Omental fat pad (tissue), 4 donors: ENCODE data around the gene TMEM258. TPM values are rescaled to one million over a fixed set of nuclear protein-coding genes. Genes with fewer than 3 reads are reported as not detected.
A peak's percentile ranks its signal among the peaks of the same experiment; 100 is the strongest.

Experiments
- ATAC-seq: fragments of 150-250 bp; one replicate; pipeline ENCODE4 v1.9.1; 2016; ENCODE audit warnings: mild to moderate bottlenecking, moderate library complexity; ENCODE audit not compliant: low FRiP score
- DNase-seq: peaks from one replicate; pipeline ENCODE4 v3.0.0-alpha.2; 2019; ENCODE audit warnings: low spot score
- total RNA-seq, 4 donors: library from RNA; depleted of rRNA; stranded (reverse); fragments of >200 nt; gene quantifications; one replicate each; pipeline ENCODE4 v1.1.0, GENCODE V29; 2016
- TF ChIP-seq, protein P1 (sequence below), 3 donors: fragments of 450-650 bp; IDR thresholded peaks; one replicate each; pipeline ENCODE4 v1.5.1; 2016 to 2017; ENCODE audit warnings: antibody characterized with exemption in 3 of 3, mild to moderate bottlenecking in 3 of 3, moderate library complexity in 2 of 3

The TMEM258 gene
- total RNA-seq, 4 donors from 2014 or later: 27.9 to 52.6 (median 43.4) TPM

DNA sequence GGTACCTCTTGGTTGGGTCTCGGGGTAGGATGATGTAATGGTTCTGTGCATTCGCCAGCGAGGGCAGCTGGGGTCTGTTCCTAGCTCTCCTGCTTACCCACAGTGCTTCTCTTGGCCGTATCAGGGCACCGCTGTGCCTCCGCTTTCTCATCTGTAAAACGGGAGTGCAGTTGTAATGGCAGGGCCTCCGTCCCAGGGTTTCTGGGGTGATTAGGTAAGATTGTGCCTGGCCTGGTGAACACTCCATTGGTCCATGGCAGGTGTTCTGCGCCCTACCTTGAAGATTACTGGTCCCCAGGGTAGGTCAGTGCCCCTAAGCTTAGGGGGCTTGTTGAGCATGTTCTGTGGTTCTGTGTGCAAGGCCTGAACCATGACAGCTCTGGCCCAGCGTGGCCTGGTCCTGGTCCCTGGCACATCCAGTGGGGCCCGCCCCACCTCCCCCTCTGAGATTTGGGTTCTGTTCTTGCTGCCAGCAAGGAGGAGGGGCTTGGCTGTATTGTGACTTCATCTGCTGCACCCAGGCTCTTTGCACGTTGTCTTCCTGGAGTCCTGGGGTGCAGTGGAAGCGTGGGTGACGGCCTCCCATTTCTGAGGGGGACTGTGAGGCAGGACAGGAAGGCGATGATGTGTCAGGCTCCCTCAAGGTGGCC, 35.1 kb downstream of the TMEM258 start:
- TF ChIP-seq, protein P1, sequence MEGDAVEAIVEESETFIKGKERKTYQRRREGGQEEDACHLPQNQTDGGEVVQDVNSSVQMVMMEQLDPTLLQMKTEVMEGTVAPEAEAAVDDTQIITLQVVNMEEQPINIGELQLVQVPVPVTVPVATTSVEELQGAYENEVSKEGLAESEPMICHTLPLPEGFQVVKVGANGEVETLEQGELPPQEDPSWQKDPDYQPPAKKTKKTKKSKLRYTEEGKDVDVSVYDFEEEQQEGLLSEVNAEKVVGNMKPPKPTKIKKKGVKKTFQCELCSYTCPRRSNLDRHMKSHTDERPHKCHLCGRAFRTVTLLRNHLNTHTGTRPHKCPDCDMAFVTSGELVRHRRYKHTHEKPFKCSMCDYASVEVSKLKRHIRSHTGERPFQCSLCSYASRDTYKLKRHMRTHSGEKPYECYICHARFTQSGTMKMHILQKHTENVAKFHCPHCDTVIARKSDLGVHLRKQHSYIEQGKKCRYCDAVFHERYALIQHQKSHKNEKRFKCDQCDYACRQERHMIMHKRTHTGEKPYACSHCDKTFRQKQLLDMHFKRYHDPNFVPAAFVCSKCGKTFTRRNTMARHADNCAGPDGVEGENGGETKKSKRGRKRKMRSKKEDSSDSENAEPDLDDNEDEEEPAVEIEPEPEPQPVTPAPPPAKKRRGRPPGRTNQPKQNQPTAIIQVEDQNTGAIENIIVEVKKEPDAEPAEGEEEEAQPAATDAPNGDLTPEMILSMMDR (IDR thresholded peaks at IDR 0.05): no peak
- ATAC-seq: no peak
- no peak for DNase-seq

DNA sequence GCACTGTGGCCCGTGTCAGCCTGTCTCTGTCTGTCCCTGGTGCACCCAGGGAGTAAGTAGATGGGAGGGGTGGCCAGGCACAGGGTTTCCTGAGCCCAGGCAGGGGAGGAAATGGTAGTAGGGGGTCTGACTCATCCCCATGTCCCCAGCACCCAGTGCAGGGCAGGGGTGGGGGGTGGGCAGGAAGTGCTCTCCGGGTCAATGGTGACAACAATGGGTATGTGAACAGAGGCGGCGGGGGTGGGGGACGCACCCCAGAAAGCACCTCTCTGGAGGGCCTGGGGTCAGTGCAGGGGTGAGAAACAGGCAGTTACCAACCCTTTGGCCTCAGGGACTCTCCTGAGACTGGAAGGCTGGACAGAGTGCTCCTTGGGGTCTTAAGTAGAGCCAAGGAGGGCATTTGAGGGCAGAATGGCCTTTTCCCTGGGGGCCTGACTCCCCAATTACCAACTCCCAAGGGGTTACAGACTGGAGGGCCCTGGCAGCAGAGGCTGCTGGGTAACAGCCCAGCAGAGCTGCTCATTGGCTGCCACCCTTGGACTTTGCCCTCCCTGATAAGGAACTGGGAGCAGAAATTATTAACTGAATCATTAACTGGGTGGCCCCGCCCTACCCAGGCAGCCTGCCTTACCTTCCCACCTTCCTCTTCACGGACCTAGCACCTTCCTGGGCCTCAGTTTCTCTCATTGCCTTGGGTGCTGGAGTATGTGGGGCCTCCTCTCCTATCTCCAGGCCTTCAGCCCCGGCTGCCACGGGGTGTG, 35.8 kb downstream of the TMEM258 start:
- TF ChIP-seq, protein P1 (IDR thresholded peaks at IDR 0.05): no peak
- peak; percentile 9 for ATAC-seq
- no peak for DNase-seq

DNA sequence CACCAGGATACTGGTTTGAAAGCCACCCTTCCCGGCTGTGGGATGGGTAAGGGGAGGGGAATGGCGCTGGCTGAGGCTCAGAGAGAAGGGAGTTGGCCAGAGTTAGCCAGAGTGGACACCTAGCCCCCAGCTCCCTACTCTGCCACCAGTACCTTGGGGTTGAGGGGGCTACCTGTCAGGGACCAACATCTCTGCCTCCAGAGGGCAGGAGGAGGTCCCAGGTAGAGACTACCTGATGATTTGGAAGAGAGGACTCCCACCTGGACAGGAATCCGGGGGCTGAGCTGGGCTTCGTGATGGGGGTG, 36.3 kb downstream of the TMEM258 start:
- ATAC-seq (no peak), DNase-seq (no peak)
- TF ChIP-seq, protein P1 (IDR thresholded peaks at IDR 0.05): no peak

GRCh38 chr11:61754534-61755482, 37.6 kb downstream of the TMEM258 start:
- ATAC-seq: peak; percentile 37

DNA sequence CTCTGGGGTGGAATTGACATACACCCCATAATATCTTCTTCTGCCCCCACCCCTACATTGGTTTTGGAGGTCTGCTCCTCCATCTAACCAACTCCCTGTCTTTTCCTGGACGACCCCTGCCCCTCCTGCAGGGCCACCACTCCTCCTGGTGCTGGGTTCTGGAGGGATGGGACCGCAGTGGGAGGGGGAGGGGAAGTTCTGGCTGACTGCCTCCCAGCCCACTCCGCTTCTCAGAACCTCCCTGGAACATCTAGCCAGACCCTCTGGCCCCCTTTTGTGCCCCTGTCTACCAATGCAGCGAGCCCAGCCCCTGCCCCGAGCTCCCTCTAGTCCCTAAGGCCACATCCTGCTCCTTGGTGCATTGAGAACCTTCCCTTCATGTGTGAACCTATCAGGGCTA, 38.7 kb downstream of the TMEM258 start:
- ATAC-seq: no peak
- no peak for DNase-seq
- TF ChIP-seq, protein P1 (IDR thresholded peaks at IDR 0.05): no peak

More at GRCh38 chr11:61754534-61755482, 37.6 kb downstream of the TMEM258 start:
- TF ChIP-seq, protein P1 (IDR thresholded peaks at IDR 0.05): no peak
- no peak for DNase-seq

GRCh38 chr11:61752925-61753521, 39.4 kb downstream of the TMEM258 start:
- TF ChIP-seq, protein P1 (IDR thresholded peaks at IDR 0.05): no peak
- no peak for ATAC-seq
- no peak for DNase-seq
